Erythroblast (primary cell): ENCODE measurements around the gene LAS1L.
"Not testable (repeated sequence)": the region's sequence is repeated elsewhere in the genome, so short reads cannot be mapped to it uniquely, and the experiment has no call there.

ENCODE experiments used
- GATA1 ChIP-seq: IDR thresholded peaks from 2 replicates; pipeline ENCODE4 v1.6.1; 2011; ENCODE audit warnings: low read depth, mild to moderate bottlenecking, control low read depth, low read length, moderate library complexity
- POLR2A ChIP-seq: IDR thresholded peaks from 2 replicates; pipeline ENCODE4 v1.6.1; 2011; ENCODE audit warnings: mild to moderate bottlenecking, low read length

GRCh38 chrX:65519530-65519929, 15.1 kb downstream of the LAS1L start:
- not testable (repeated sequence) for TF ChIP-seq POLR2A, GATA1
